M059J (cell line): ENCODE data around the gene CSNK1D. TPM values are rescaled to one million over a fixed set of nuclear protein-coding genes. Genes with fewer than 3 reads are reported as not detected.

ENCODE experiments used
- DNase-seq: peaks from one replicate; pipeline ENCODE4 v3.0.0-alpha.2; 2012; ENCODE audit warnings: low read depth
- total RNA-seq: library from RNA; depleted of rRNA; stranded (reverse); fragments of >200 nt; shearing (Covaris generic); gene quantifications from 2 replicates; pipeline ENCODE4 v1.2.3, GENCODE V29; 2014

Gene CSNK1D
- total RNA-seq, 1 experiment from 2014 or later = 41.6 TPM

DNA sequence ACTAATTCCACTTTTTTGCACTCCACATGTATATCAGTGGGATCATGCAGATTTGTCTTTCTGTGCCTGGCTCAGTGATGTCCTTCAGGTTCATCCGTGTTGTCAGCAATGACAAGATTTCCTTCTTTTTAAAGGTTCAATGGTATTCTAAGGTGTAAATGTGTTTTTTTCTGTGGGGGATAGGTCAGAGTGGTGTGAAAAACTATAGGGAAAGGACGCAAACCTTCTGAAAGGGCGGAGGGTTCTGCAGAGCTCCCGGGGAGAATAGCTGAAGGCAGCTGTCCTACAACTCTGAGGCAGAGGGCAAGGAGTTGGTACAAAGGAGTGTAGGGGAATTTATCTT, 21.9 kb upstream of the CSNK1D start:
- no peak for DNase-seq

DNA sequence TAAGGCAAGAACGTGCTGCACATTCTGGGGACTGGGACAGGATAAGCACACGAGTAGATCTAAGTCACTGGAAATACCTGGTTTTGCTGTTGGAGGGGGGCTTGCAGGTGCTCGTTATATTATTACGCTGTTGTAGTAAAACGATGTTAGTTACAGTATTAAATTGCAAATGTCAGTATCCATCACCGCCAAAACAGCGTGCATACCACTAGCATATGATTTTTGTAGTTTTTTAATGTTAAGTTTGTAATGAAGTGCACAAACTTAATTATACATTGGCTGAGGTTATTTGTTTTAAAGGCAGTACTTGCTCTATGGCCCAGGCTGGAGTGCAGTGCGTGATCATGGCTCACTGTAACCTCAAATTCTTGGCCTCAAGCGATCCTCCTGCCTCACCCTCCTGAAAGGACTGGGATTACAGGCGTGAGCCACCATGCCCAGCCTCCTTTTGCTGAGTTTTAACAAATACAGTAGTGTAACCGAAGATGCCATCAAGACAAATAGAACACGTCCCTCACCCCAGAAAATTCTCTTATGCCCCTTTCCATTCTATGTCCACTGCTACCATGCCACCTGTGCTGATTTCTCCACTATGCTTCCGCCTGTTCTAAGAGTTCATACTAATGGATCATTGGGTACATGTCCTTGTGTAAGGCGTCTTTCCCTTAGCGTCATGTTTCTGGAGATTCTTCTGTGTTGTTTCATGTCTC, 20.7 kb upstream of the CSNK1D start:
- no peak for DNase-seq

GRCh38 chr17:82292251-82293154, 19.0 kb upstream of the CSNK1D start:
- DNase-seq = peak; percentile 98

DNA sequence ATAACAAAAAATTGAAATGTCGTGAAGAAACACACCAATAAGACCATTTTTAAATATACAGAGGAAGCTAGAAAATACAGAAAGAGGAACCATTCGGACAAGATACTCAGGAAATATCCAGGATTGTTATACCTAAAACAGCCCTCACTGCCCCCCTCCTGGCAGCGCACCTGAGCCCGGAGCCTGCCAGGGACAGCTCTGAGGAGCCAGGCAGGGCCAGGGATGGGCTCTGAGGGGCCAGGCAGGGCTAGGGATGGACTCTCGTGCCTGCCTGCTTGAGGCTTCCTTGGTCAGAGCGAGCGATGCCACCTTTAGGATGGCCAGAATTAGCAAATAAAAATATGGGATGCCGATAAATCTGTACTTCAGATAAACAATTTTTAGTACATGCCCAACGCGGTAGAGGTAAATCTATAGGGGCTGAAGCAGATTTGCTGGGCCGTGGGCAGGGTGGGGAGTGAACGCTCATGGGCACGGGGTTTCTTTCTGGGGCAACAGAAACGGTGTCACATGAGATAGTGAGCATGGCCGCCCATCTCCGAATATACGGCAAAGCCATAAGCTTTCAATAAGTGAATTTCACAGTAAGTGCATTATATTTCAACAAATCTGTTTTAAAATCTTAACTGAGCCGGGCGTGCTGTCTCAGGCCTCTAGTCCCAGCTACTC, 18.2 kb upstream of the CSNK1D start:
- DNase-seq = no peak

GRCh38 chr17:82287868-82288801, 14.6 kb upstream of the CSNK1D start:
- DNase-seq = peak; percentile 97

- no peak for DNase-seq
Observed at GRCh38 chr17:82287013-82287867, 13.7 kb upstream of the CSNK1D start.

- no peak for DNase-seq
Observed at GRCh38 chr17:82285141-82285540, 11.6 kb upstream of the CSNK1D start.

GRCh38 chr17:82283208-82283749, 9.8 kb upstream of the CSNK1D start:
- DNase-seq = peak; percentile 98

DNA sequence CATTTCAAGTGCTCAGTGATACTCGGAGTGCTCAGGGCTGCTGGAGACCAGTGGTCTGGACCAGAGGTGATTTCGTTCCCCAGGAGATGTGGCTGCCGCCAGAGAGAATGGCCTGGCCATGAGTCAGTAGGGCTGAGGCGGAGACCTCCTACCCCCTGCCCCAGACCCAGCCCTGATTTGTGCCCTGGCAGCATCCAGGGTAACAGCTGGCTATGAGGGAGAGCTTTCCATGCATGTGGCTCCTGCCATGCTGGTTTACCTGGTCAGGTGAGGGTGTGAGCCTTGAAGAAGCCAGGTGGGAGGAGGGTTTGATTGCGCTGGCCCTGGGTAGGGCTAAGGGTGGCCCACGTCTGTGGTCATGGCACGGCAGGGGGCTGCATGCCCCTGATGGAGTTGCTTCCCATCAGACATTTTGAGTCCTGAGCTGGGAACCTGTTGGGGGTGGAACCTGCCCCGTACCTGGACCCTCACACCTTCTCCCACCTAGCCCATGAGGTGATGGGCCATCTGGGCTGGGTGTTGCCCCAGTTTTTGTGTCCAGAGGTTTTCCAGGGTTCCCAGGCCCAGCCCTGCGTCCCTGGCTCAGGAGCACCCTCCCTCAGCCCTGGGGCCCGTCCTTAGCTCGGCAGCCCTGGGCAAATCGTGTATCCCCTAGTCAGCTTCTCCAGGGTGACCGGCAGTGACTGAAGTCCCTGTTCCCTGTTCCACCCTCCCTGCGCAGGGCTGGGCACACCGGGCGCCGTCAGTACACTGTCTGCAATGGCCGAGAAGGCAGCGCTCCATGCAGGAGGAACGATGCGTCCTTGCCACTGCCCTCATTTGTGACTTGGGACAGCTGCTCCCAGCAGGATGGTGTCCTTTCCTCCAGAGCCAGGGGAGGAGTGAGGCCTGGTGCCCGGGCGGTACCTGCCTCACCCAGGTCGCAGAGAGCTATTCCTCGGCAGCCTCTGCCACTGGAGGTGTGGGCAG, 9.0 kb upstream of the CSNK1D start:
- DNase-seq = no peak

GRCh38 chr17:82281502-82282238, 8.2 kb upstream of the CSNK1D start:
- DNase-seq = peak; percentile 93

GRCh38 chr17:82281076-82281475, 7.6 kb upstream of the CSNK1D start:
- no peak for DNase-seq

GRCh38 chr17:82280537-82280936, 7.0 kb upstream of the CSNK1D start:
- no peak for DNase-seq

DNA sequence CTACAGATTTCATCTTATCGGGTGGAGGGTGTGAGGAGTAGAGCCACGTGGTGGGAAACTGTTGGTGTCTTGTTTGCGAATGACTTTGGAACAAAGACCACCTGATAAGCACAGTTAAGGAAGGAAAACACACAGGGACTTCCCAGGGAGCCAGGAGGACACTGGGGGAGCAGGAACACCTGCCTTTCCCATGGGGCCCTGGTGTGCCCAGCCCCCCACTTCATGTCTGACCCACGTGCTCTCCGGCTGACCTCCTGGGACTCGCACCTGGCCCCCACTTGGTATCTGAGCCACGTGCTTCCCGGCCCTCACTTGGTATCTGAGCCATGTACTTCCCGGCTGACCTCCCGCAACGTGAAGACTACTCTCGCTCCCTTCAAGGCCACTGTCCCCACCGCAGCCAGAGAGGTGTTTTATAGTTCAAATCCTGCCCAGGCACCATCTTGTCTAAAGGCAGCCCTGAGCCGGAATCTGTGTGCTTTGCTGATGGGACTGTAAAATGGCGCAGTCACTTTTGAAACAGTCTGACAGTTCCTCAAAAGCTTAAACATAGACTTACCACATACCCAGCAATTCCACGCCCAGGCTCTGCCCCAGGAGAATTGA, 5.4 kb upstream of the CSNK1D start:
- no peak for DNase-seq

DNA sequence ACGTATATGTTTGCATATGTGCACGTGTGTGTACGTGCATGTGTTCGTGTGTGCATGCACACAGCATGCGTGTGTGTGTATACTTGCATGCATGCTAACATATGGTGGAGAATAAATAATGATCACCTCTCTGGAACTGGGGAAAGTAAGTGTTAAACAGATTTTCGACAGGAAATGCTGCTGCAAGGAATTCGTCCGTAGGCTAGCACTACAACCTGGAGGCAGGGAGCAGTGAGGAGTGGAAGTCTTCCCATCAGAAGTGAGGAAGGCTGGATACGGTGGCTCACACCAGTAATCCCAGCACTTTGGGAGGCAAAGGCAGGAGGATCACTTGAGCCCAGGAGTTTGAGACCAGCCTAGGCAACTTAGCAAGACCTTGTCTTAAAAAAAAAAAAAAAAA, 4.8 kb upstream of the CSNK1D start:
- no peak for DNase-seq

- DNase-seq = no peak
Observed at GRCh38 chr17:82277851-82278250, 4.4 kb upstream of the CSNK1D start.

DNA sequence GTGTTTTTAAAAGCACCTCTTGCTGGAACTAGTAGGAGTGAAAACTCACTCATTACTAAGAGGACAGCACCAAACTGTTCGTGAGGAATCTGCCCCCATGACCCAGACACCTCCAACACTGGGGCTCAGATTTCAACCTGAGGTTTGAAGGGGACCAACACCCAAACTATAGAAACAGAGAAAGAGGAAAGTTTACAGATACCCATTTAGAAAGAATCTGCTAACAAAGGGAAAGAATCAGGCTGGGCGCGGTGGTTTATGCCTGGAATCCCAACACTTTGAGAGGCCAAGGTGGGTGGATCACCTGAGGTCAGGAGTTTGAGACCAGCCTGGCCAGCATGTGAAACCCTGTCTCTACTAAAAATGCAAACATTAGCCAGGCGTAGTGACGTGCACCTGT, 3.4 kb upstream of the CSNK1D start:
- DNase-seq = no peak

DNA sequence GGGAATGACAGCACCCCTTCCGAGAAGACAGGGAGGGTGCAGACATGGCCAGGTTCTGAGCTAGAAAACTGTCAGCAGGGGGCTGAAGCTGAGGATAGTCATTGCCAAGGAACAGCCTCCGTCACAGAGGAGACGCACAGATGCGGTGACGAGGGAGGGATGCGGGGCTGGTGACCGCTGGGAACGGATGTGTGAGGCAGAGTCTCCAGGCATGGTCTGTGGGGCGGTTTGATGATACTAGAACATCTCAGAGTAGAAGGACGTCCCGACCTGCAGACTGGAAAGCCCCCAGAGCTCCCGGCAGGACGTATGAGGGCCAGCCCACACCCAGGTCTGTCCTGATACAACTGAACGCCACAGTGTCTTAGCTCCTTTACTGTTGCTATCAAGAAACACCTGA, 1.8 kb upstream of the CSNK1D start:
- no peak for DNase-seq
